ENCODE data around the gene TSPO. TPM values are rescaled to one million over a fixed set of nuclear protein-coding genes. Genes with fewer than 3 reads are reported as not detected.

The TSPO gene
- total and polyA plus RNA-seq, 2 experiments from 2014 or later, result 896 to 970 TPM

- Histone ChIP-seq H3K4me3 (no peak overlapping the region), H4K20me1 (ENCODE audit: insufficient read depth) (no peaks in the 10 kb centered on the region), H3K79me2 (ENCODE audit: insufficient read depth) (peaks cover 26% of the 10 kb centered on the region), H3K9me2 (ENCODE audit: insufficient read depth) (no peaks in the 10 kb centered on the region), H3K9ac (no peak overlapping the region), H3K27me3 (replicated peaks; ENCODE audit: insufficient read depth) (no peaks in the 10 kb centered on the region), H3K36me3 (ENCODE audit: low read depth) (no peaks in the 10 kb centered on the region), H3K27ac (no peak overlapping the region), H3K4me1 (ENCODE audit: insufficient read depth) (no peaks in the 10 kb centered on the region; the same call in 1 of the 2 replicates), H3F3A (ENCODE audit: insufficient read depth) (no peaks in the 10 kb centered on the region), H2AFZ (no peak overlapping the region), H3K4me2 (ENCODE audit: unreplicated experiment) (no peak overlapping the region), H3K9me3 (ENCODE audit: low read depth) (no peaks in the 10 kb centered on the region)
- 95 to 96% methylated on average over 10 of the region's 10 CpGs for WGBS, 2 experiments (ENCODE audit: low coverage in 1 of 2, low lambda C conversion rate in 2 of 2, missing lambda C conversion rate in 2 of 2)
- no peak for DNase-seq
- in situ Hi-C loops (cut with MboI), result no loop called here
- TF ChIP-seq EZH2 (IDR thresholded peaks at IDR 0.05; ENCODE audit: insufficient read depth, poor library complexity, severe bottlenecking) (no peak), EZH2phosphoT487 (IDR thresholded peaks at IDR 0.05; ENCODE audit: insufficient read depth, low read depth) (no peak)
Measured at GRCh38 chr22:43182118-43182517, 30.8 kb downstream of the TSPO start.

- peaks cover under 1% of the 10 kb centered on the region; the same call in 1 of the 2 replicates for H3F3A ChIP-seq (ENCODE audit: insufficient read depth)
- in situ Hi-C loops (cut with MboI), result no loop called here
- H3K4me3 ChIP-seq, result no peak overlapping the region
- peaks cover 26% of the 10 kb centered on the region for H3K79me2 ChIP-seq (ENCODE audit: insufficient read depth)
- H3K4me2 ChIP-seq (ENCODE audit: unreplicated experiment), result no peak overlapping the region
- no peaks in the 10 kb centered on the region for H4K20me1 ChIP-seq (ENCODE audit: insufficient read depth)
- no peak for DNase-seq
- no peak overlapping the region for H2AFZ ChIP-seq
- TF ChIP-seq EZH2phosphoT487 (IDR thresholded peaks at IDR 0.05; ENCODE audit: insufficient read depth, low read depth) (no peak), EZH2 (IDR thresholded peaks at IDR 0.05; ENCODE audit: insufficient read depth, poor library complexity, severe bottlenecking) (no peak)
- H3K27ac ChIP-seq, result no peak overlapping the region
- H3K4me1 ChIP-seq (ENCODE audit: insufficient read depth), result no peaks in the 10 kb centered on the region; the same call in 1 of the 2 replicates
- WGBS, 2 experiments (ENCODE audit: low coverage in 1 of 2, low lambda C conversion rate in 2 of 2, missing lambda C conversion rate in 2 of 2), result 97 to 100% methylated on average over 16 to 17 of the region's 17 CpGs
- H3K27me3 ChIP-seq (replicated peaks; ENCODE audit: insufficient read depth), result no peaks in the 10 kb centered on the region
- H3K9ac ChIP-seq, result no peak overlapping the region
- no peaks in the 10 kb centered on the region for H3K9me3 ChIP-seq (ENCODE audit: low read depth)
- no peaks in the 10 kb centered on the region for H3K36me3 ChIP-seq (ENCODE audit: low read depth)
- no peaks in the 10 kb centered on the region for H3K9me2 ChIP-seq (ENCODE audit: insufficient read depth)
Measured at GRCh38 chr22:43182726-43183125, 31.4 kb downstream of the TSPO start.

GRCh38 chr22:43183496-43184277 is 32.3 kb downstream of the TSPO start:
- Histone ChIP-seq H3K4me2 (ENCODE audit: unreplicated experiment) (no peak overlapping the region), H3K4me1 (ENCODE audit: insufficient read depth) (peaks cover 4% of the 10 kb centered on the region), H3K27ac (no peak overlapping the region), H4K20me1 (ENCODE audit: insufficient read depth) (no peaks in the 10 kb centered on the region), H3F3A (ENCODE audit: insufficient read depth) (peaks cover 6% of the 10 kb centered on the region; the same call in 1 of the 2 replicates), H3K9me3 (ENCODE audit: low read depth) (no peaks in the 10 kb centered on the region), H3K36me3 (ENCODE audit: low read depth) (no peaks in the 10 kb centered on the region), H3K79me2 (ENCODE audit: insufficient read depth) (peaks cover 26% of the 10 kb centered on the region), H3K9ac (no peak overlapping the region), H3K4me3 (no peak overlapping the region), H2AFZ (no peak overlapping the region), H3K27me3 (replicated peaks; ENCODE audit: insufficient read depth) (no peaks in the 10 kb centered on the region), H3K9me2 (ENCODE audit: insufficient read depth) (no peaks in the 10 kb centered on the region)
- 85 to 86% methylated on average over 12 of the region's 12 CpGs for WGBS, 2 experiments (ENCODE audit: low coverage in 1 of 2, low lambda C conversion rate in 2 of 2, missing lambda C conversion rate in 2 of 2)
- in situ Hi-C loops (cut with MboI), result no loop called here
- peak; percentile 44 for DNase-seq
- TF ChIP-seq EZH2 (IDR thresholded peaks at IDR 0.05; ENCODE audit: insufficient read depth, poor library complexity, severe bottlenecking) (no peak), EZH2phosphoT487 (IDR thresholded peaks at IDR 0.05; ENCODE audit: insufficient read depth, low read depth) (no peak)

- no peaks in the 10 kb centered on the region for H3K9me2 ChIP-seq (ENCODE audit: insufficient read depth)
- no peaks in the 10 kb centered on the region for H4K20me1 ChIP-seq (ENCODE audit: insufficient read depth)
- 5% methylated on average over 6 to 12 of the region's 12 CpGs for WGBS, 2 experiments (ENCODE audit: low coverage in 1 of 2, low lambda C conversion rate in 2 of 2, missing lambda C conversion rate in 2 of 2)
- H3K4me2 ChIP-seq (ENCODE audit: unreplicated experiment), result peak overlapping the region; percentile 79
- TF ChIP-seq EZH2 (IDR thresholded peaks at IDR 0.05; ENCODE audit: insufficient read depth, poor library complexity, severe bottlenecking) (no peak), EZH2phosphoT487 (IDR thresholded peaks at IDR 0.05; ENCODE audit: insufficient read depth, low read depth) (no peak)
- H3K4me3 ChIP-seq, result peak overlapping the region; percentile 78
- peak; percentile 51 for DNase-seq
- in situ Hi-C loops (cut with MboI), result no loop called here
- H3F3A ChIP-seq (ENCODE audit: insufficient read depth), result peaks cover 6% of the 10 kb centered on the region; the same call in 1 of the 2 replicates
- H3K27me3 ChIP-seq (replicated peaks; ENCODE audit: insufficient read depth), result no peaks in the 10 kb centered on the region
- peak overlapping the region; percentile 75 for H3K9ac ChIP-seq
- H3K9me3 ChIP-seq (ENCODE audit: low read depth), result no peaks in the 10 kb centered on the region
- peaks cover 4% of the 10 kb centered on the region for H3K4me1 ChIP-seq (ENCODE audit: insufficient read depth)
- H3K36me3 ChIP-seq (ENCODE audit: low read depth), result no peaks in the 10 kb centered on the region
- H3K27ac ChIP-seq, result no peak overlapping the region; the same call in 1 of the 2 replicates
- peaks cover 26% of the 10 kb centered on the region for H3K79me2 ChIP-seq (ENCODE audit: insufficient read depth)
- peak overlapping the region; percentile 61; the same call in 1 of the 2 replicates for H2AFZ ChIP-seq
Measured at GRCh38 chr22:43185860-43186261, 34.5 kb downstream of the TSPO start.

All from GM23248 (cell line).